ENCODE measurements around the gene PARD3B. TPM values are rescaled to one million over a fixed set of nuclear protein-coding genes. Genes with fewer than 3 reads are reported as not detected.
A peak's percentile ranks its signal among the peaks of the same experiment; 100 is the strongest.

Gene PARD3B
- total RNA-seq, 1 experiment from 2014 or later = 6.4 TPM

- no peak overlapping the region for H3K18ac ChIP-seq (ENCODE audit: insufficient read length, low read depth, low read length)
- H2AK5ac ChIP-seq (ENCODE audit: insufficient read length, low read length) = no peak overlapping the region
- H2BK5ac ChIP-seq (ENCODE audit: insufficient read length, low read length) = no peak overlapping the region
- H3K23me2 ChIP-seq (ENCODE audit: insufficient read length, low read depth, low read length, poor library complexity, severe bottlenecking) = no peaks in the 10 kb centered on the region
- no CpG with 5 or more reads among the region's 3 CpGs for WGBS (ENCODE audit: extremely low coverage, insufficient read length, low lambda C conversion rate)
- no peaks in the 10 kb centered on the region for H3K36me3 Mint-ChIP-seq (ENCODE audit: insufficient read depth in 1 of 3, low read depth in 3 of 3)
- TF ChIP-seq CTCF (conservative IDR thresholded peaks at IDR 0.05) = no peak
- no peak overlapping the region for H3K4me2 ChIP-seq (ENCODE audit: insufficient read depth, insufficient read length, low read length)
- H3K4me1 ChIP-seq (ENCODE audit: insufficient read depth, low read length) = peaks cover 6% of the 10 kb centered on the region; the same call in 1 of the 2 replicates
- H2AFZ ChIP-seq (ENCODE audit: low read length) = no peak overlapping the region
- no peak overlapping the region for H3T11ph ChIP-seq (ENCODE audit: low read length)
- no peak for DNase-seq
- no peak overlapping the region for H3K14ac ChIP-seq (ENCODE audit: insufficient read depth, low read length)
- no peaks in the 10 kb centered on the region for H3K9me3 ChIP-seq (ENCODE audit: control insufficient read depth, low read depth, low read length)
- no peaks in the 10 kb centered on the region for H3K79me2 ChIP-seq (ENCODE audit: insufficient read depth, low read length)
- H4K5ac ChIP-seq (ENCODE audit: insufficient read length, low read depth, low read length) = no peak overlapping the region
- no peaks in the 10 kb centered on the region for H3K27me3 Mint-ChIP-seq (ENCODE audit: low read depth)
- H4K91ac ChIP-seq (ENCODE audit: insufficient read length, low read depth, low read length) = no peak overlapping the region
- peak overlapping the region in 2 of 3 experiments; percentile 52 to 62; a peak in 3 of 7 replicates for H3K27ac Mint-ChIP-seq
- H2BK120ac ChIP-seq (ENCODE audit: low read depth, low read length, poor library complexity, severe bottlenecking) = no peak overlapping the region
- H2BK15ac ChIP-seq (ENCODE audit: low read depth, low read length) = no peak overlapping the region
- H2BK12ac ChIP-seq (ENCODE audit: insufficient read length, low read depth, low read length) = no peak overlapping the region
- H3K56ac ChIP-seq (ENCODE audit: insufficient read length, low read depth, low read length) = no peak overlapping the region
- no peaks in the 10 kb centered on the region for H3K9me3 Mint-ChIP-seq
- no peak overlapping the region for H3K4me3 Mint-ChIP-seq
- no peaks in the 10 kb centered on the region for H3K79me1 ChIP-seq (ENCODE audit: insufficient read depth, low read depth, low read length, poor library complexity, severe bottlenecking)
- no peak overlapping the region for H3K27ac ChIP-seq (ENCODE audit: insufficient read length, low read depth, low read length)
- H4K20me1 ChIP-seq (ENCODE audit: control insufficient read depth, insufficient read depth, insufficient read length) = no peaks in the 10 kb centered on the region
- peaks cover 20 to 21% of the 10 kb centered on the region in 2 experiments for H3K4me1 Mint-ChIP-seq
- H2BK20ac ChIP-seq (ENCODE audit: low read depth, low read length, poor library complexity, severe bottlenecking) = no peak overlapping the region
- no peak overlapping the region for H3K23ac ChIP-seq (ENCODE audit: insufficient read length, low read depth, low read length)
- no peak overlapping the region for H3K9ac ChIP-seq (ENCODE audit: extremely low read depth, insufficient read length, low read length)
- H4K8ac ChIP-seq (replicated peaks; ENCODE audit: insufficient read length, low read depth, low read length) = no peak overlapping the region
- no peak overlapping the region for H3K4ac ChIP-seq (ENCODE audit: low read depth, low read length)
- H3K27me3 ChIP-seq (ENCODE audit: insufficient read depth, low read length) = no peaks in the 10 kb centered on the region
Observed at GRCh38 chr2:204673877-204674276, 128.6 kb downstream of the PARD3B start.

Data from H9 (cell line).